Erythroblast (primary cell): ENCODE data around the gene ZCCHC7.

Source experiments
- GATA1 ChIP-seq: IDR thresholded peaks from 2 replicates; pipeline ENCODE4 v1.6.1; 2011; ENCODE audit warnings: low read depth, mild to moderate bottlenecking, control low read depth, low read length, moderate library complexity
- POLR2A ChIP-seq: IDR thresholded peaks from 2 replicates; pipeline ENCODE4 v1.6.1; 2011; ENCODE audit warnings: mild to moderate bottlenecking, low read length

DNA sequence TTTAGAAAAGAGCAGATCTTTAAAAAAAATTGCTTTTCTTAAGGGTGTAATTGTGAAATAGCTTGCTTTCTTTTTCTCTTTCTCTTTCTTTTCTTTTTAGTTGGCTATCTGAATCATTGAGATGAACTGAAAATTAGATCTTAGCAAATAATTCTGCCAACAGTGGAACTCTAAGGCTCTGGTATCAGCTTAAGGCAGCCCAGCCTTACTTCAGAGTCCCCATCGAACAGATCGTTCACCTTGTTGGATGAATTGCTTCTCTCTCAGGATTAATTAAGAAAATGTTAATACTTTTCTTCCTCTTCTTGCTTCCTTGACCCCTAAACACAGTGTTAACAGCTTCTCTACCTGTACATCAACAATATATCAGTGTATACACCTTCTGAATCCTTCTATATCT is 92.1 kb downstream of the ZCCHC7 start:
- no peak for TF ChIP-seq POLR2A
- no peak for TF ChIP-seq GATA1
